Measurements from ENCODE around the gene MSANTD2.

GRCh38 chr11:124747406-124748099 lies 52.7 kb downstream of the MSANTD2 start:
- no peak for TF ChIP-seq CTCF (conservative IDR thresholded peaks at IDR 0.05)
- no peak for TF ChIP-seq ZFX (IDR thresholded peaks at IDR 0.05)
